Endothelial cell of umbilical vein (primary cell): Measurements from ENCODE around the gene IFIT1B. TPM values are rescaled to one million over a fixed set of nuclear protein-coding genes. Genes with fewer than 3 reads are reported as not detected.

ENCODE experiments used
- BruUV-seq: library from RNA; stranded (reverse); fragments of 400-500 nt; replicated peaks from 2 replicates; lab custom pipeline; 2021; lab: Mats Ljungman, UMichigan
- CTCF ChIA-PET: fragments of 300-600, 350-600 bp; sonication (Branson Sonifier 250); formaldehyde crosslinking; loops from one replicate; lab custom pipeline; 2021; ENCODE audit warnings: antibody characterized with exemption, inconsistent platforms; lab: Charles Lee
- POLR2A ChIA-PET: fragments of 300-600, 350-600 bp; sonication (Branson Sonifier 250); formaldehyde crosslinking; loops from one replicate; lab custom pipeline; 2021; ENCODE audit warnings: antibody characterized with exemption, inconsistent platforms; lab: Charles Lee
- DNase-seq: peaks from one replicate; pipeline ENCODE4 v3.0.0-alpha.2; 2011; ENCODE audit warnings: low read depth, low spot score
- FAIRE-seq: peaks from 2 replicates; lab custom pipeline; 2011; peaks lifted over from hg19 to GRCh38; lab: Jason Lieb, UNC
- H2AFZ ChIP-seq: 2 replicates; pipeline ENCODE4 v1.6.0; 2012; ENCODE audit warnings: low read depth, low read length, control low read depth, inconsistent platforms
- H3K27ac ChIP-seq: 2 replicates; pipeline ENCODE4 v1.5.1; 2011; ENCODE audit warnings: low read depth, mild to moderate bottlenecking, control low read depth, low read length, moderate library complexity; ENCODE audit not compliant: insufficient read depth
- H3K27me3 ChIP-seq, 2 experiments: 2 replicates each; pipeline versions ENCODE4 v1.6.0 to v1.6.1; 2011; ENCODE audit warnings: low read length in 2 of 2, mixed read lengths in 1 of 2; ENCODE audit not compliant: control insufficient read depth in 2 of 2, insufficient read depth in 2 of 2
- H3K36me3 ChIP-seq, 2 experiments: 2 replicates in 1 of 2; 3 replicates in 1 of 2; pipeline ENCODE4 v1.5.1; 2011; ENCODE audit warnings: low read length in 2 of 2, mild to moderate bottlenecking in 1 of 2, moderate library complexity in 1 of 2; ENCODE audit not compliant: control insufficient read depth in 2 of 2, insufficient read depth in 2 of 2; ENCODE audit errors: extremely low read depth in 1 of 2
- H3K4me1 ChIP-seq: 3 replicates; pipeline ENCODE4 v1.5.1; 2011; ENCODE audit warnings: mild to moderate bottlenecking, low read length; ENCODE audit not compliant: control insufficient read depth, insufficient read depth; ENCODE audit errors: extremely low read depth
- H3K4me2 ChIP-seq: 2 replicates; pipeline ENCODE4 v1.6.1; 2011; ENCODE audit warnings: low read length, control low read depth, mixed read lengths; ENCODE audit not compliant: insufficient read depth
- H3K4me3 ChIP-seq, 3 experiments: fragments of 200-600 bp in 1 of 3; sonication (generic), shearing (Covaris generic) in 1 of 3; replicated peaks in 1 of 3; 2 replicates each; pipeline ENCODE4 v1.5.1; 2011 to 2016; ENCODE audit warnings: control low read depth in 3 of 3, low read length in 3 of 3, mild to moderate bottlenecking in 2 of 3, inconsistent platforms in 1 of 3, low read depth in 1 of 3, moderate library complexity in 1 of 3; ENCODE audit not compliant: insufficient read depth in 1 of 3
- H3K79me2 ChIP-seq: 2 replicates; pipeline ENCODE4 v1.6.0; 2012; ENCODE audit warnings: low read length, inconsistent platforms; ENCODE audit not compliant: control insufficient read depth, insufficient read depth
- H3K9ac ChIP-seq: replicated peaks from 2 replicates; pipeline ENCODE3; 2011; ENCODE audit warnings: low read length, control low read depth; ENCODE audit not compliant: insufficient read depth; ENCODE audit errors: extremely low read depth
- H3K9me1 ChIP-seq: replicated peaks from 3 replicates; pipeline ENCODE4 v1.6.0; 2011; ENCODE audit warnings: mild to moderate bottlenecking, low read length; ENCODE audit not compliant: control insufficient read depth, insufficient read depth; ENCODE audit errors: extremely low read depth
- H3K9me3 ChIP-seq: replicated peaks from 2 replicates; pipeline ENCODE4 v1.5.1; 2012; ENCODE audit warnings: low read length, inconsistent platforms; ENCODE audit not compliant: control insufficient read depth, insufficient read depth
- H4K20me1 ChIP-seq: replicated peaks from 2 replicates; pipeline ENCODE3; 2011; ENCODE audit warnings: mild to moderate bottlenecking, low read length; ENCODE audit not compliant: control insufficient read depth, insufficient read depth; ENCODE audit errors: extremely low read depth
- CTCF ChIP-seq, 2 donors: IDR thresholded peaks; 1 replicate in 1 of 2; 2 replicates in 1 of 2; pipeline ENCODE4 v1.5.1; 2011; ENCODE audit warnings: low read length in 2 of 2, mild to moderate bottlenecking in 2 of 2, moderate library complexity in 2 of 2, control low read depth in 1 of 2, inconsistent platforms in 1 of 2, low read depth in 1 of 2; ENCODE audit not compliant: insufficient read depth in 1 of 2; ENCODE audit errors: extremely low read depth in 1 of 2
- EZH2 ChIP-seq: IDR thresholded peaks from 2 replicates; pipeline ENCODE4 v1.6.1; 2012; ENCODE audit warnings: borderline replicate concordance, low read depth, mild to moderate bottlenecking, moderate library complexity, low read length, inconsistent platforms; ENCODE audit not compliant: severe bottlenecking
- FOS ChIP-seq: IDR thresholded peaks from 2 replicates; pipeline ENCODE4 v1.6.1; 2011; ENCODE audit warnings: mild to moderate bottlenecking, low read length, moderate library complexity, borderline replicate concordance; ENCODE audit not compliant: insufficient read depth
- GATA2 ChIP-seq: IDR thresholded peaks from 2 replicates; pipeline ENCODE4 v1.7.0; 2011; ENCODE audit warnings: low read depth, mild to moderate bottlenecking, moderate library complexity, mixed read lengths, low read length; ENCODE audit not compliant: insufficient read length, insufficient read depth
- JUN ChIP-seq: IDR thresholded peaks from 2 replicates; pipeline ENCODE4 v1.6.1; 2011; ENCODE audit warnings: borderline replicate concordance, low read depth; ENCODE audit not compliant: insufficient read length, insufficient read depth
- MAX ChIP-seq: IDR thresholded peaks from 2 replicates; pipeline ENCODE4 v1.6.1; 2011; ENCODE audit not compliant: insufficient read depth, insufficient read length
- MYC ChIP-seq: IDR thresholded peaks from one replicate; pipeline ENCODE4 v1.6.1; 2011; ENCODE audit warnings: mild to moderate bottlenecking, low read depth, low read length
- POLR2A ChIP-seq: IDR thresholded peaks from 2 replicates; pipeline ENCODE4 v1.6.1; 2012; ENCODE audit warnings: low read depth, mild to moderate bottlenecking, control low read depth, low read length
- POLR2AphosphoS5 ChIP-seq: IDR thresholded peaks from 2 replicates; pipeline ENCODE4 v1.6.1; 2012; ENCODE audit warnings: low read depth, mild to moderate bottlenecking, control low read depth, low read length, moderate library complexity; ENCODE audit not compliant: insufficient read depth
- dilution Hi-C: fragments of 300-500 bp; cut with MboI; formaldehyde crosslinking; loops from one replicate; pipeline ENCODE4 v1.15.0; 2019; ENCODE audit warnings: low sequenced_read_pairs; ENCODE audit not compliant: extremely low pct_ligation_motif_present
- intact Hi-C: fragments of 100-400 bp; cut with micrococcal nuclease; formaldehyde crosslinking; loops from one replicate; pipeline ENCODE4 v1.10.0; 2022
- polyA plus RNA-seq, 4 experiments: library from polyadenylated mRNA; depleted of rRNA in 3 of 4; stranded (reverse) in 3 of 4; unstranded in 1 of 4; fragments of >200 nt; gene quantifications; 2 replicates each; pipeline versions ENCODE4 v1.2.1 to v1.2.3, GENCODE V29; 2011 to 2012; ENCODE audit warnings: missing spikeins in 1 of 4
- total RNA-seq: library from RNA; stranded (reverse); gene quantifications from 2 replicates; pipeline ENCODE4 v1.2.3, GENCODE V29; 2021

The IFIT1B gene
- total and polyA plus RNA-seq, 2 donors (not counting 3 experiments of a cell fraction or from before 2014, with no cell fraction given), result not detected

- Histone ChIP-seq H3K27ac (no peak overlapping the region), H3K4me3 (no peak overlapping the region), H3K4me1 (peaks cover 13% of the 10 kb centered on the region), H3K9ac (no peak overlapping the region), H3K79me2 (no peaks in the 10 kb centered on the region), H3K9me1 (no peaks in the 10 kb centered on the region), H3K27me3 (peaks cover 0 to 5% of the 10 kb centered on the region in 2 experiments), H3K4me2 (no peak overlapping the region), H4K20me1 (no peaks in the 10 kb centered on the region), H3K9me3 (no peaks in the 10 kb centered on the region), H3K36me3 (no peaks in the 10 kb centered on the region), H2AFZ (no peak overlapping the region)
- DNase-seq (no peak), FAIRE-seq (no peak)
- dilution Hi-C loops (no loop called here), intact Hi-C loops (loop anchor here (5.0 kb wide), 1 partner anchor 71 kb away; no protein-coding TSS in a partner anchor)
- POLR2A ChIA-PET, result no interaction called here
- CTCF ChIA-PET, result interaction anchor here (2.3 kb wide), 1 partner anchor 21 kb away, joined by 6 read pairs; no protein-coding TSS in a partner anchor
- BruUV-seq, result no TSS peak
- TF ChIP-seq EZH2 (no peak), MAX (no peak), FOS (no peak), MYC (no peak), JUN (no peak), GATA2 (no peak), POLR2A (no peak), CTCF (IDR thresholded peaks at IDR 0.05; ENCODE audit: extremely low read depth in 1 of 2, insufficient read depth in 1 of 2, low read depth in 1 of 2, low read length in 2 of 2) (no peak), POLR2AphosphoS5 (no peak)
Measured at GRCh38 chr10:89348481-89348880, 29.4 kb upstream of the IFIT1B start.
